WTC11 (cell line): Measurements from ENCODE around the gene NFATC1.

Experiments
- E2F1 ChIP-seq: sonication (generic); formaldehyde crosslinking; IDR thresholded peaks from 2 replicates; pipeline ENCODE4 v1.8.0; 2022; ENCODE audit warnings: mild to moderate bottlenecking, missing genetic modification reagents
- TF ChIP-seq, protein P1 (sequence below): sonication (generic); formaldehyde crosslinking; IDR thresholded peaks from 2 replicates; pipeline ENCODE4 v1.8.1; 2022; ENCODE audit warnings: mild to moderate bottlenecking, missing genetic modification reagents, moderate library complexity, borderline replicate concordance
- TF ChIP-seq, protein P2 (sequence below): fragments of 250-450 bp; sonication (Bioruptor Pico); IDR thresholded peaks from 2 replicates; pipeline ENCODE4 v1.8.0; 2021; ENCODE audit warnings: mild to moderate bottlenecking
- TF ChIP-seq, protein P3 (sequence below): fragments of 200-600 bp; IDR thresholded peaks from 2 replicates; pipeline ENCODE4 v1.8.0; 2022; ENCODE audit warnings: antibody characterized with exemption
- TF ChIP-seq, protein P4 (sequence below): sonication (generic); formaldehyde crosslinking; IDR thresholded peaks from 2 replicates; pipeline ENCODE4 v1.8.0; 2022; ENCODE audit warnings: mild to moderate bottlenecking, missing genetic modification reagents

- TF ChIP-seq, protein P1, sequence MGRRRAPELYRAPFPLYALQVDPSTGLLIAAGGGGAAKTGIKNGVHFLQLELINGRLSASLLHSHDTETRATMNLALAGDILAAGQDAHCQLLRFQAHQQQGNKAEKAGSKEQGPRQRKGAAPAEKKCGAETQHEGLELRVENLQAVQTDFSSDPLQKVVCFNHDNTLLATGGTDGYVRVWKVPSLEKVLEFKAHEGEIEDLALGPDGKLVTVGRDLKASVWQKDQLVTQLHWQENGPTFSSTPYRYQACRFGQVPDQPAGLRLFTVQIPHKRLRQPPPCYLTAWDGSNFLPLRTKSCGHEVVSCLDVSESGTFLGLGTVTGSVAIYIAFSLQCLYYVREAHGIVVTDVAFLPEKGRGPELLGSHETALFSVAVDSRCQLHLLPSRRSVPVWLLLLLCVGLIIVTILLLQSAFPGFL (CRISPR knock-in tag) = no peak
- TF ChIP-seq, protein P2, sequence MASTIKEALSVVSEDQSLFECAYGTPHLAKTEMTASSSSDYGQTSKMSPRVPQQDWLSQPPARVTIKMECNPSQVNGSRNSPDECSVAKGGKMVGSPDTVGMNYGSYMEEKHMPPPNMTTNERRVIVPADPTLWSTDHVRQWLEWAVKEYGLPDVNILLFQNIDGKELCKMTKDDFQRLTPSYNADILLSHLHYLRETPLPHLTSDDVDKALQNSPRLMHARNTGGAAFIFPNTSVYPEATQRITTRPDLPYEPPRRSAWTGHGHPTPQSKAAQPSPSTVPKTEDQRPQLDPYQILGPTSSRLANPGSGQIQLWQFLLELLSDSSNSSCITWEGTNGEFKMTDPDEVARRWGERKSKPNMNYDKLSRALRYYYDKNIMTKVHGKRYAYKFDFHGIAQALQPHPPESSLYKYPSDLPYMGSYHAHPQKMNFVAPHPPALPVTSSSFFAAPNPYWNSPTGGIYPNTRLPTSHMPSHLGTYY (CRISPR knock-in tag) = no peak
- no peak for TF ChIP-seq E2F1
- TF ChIP-seq, protein P3, sequence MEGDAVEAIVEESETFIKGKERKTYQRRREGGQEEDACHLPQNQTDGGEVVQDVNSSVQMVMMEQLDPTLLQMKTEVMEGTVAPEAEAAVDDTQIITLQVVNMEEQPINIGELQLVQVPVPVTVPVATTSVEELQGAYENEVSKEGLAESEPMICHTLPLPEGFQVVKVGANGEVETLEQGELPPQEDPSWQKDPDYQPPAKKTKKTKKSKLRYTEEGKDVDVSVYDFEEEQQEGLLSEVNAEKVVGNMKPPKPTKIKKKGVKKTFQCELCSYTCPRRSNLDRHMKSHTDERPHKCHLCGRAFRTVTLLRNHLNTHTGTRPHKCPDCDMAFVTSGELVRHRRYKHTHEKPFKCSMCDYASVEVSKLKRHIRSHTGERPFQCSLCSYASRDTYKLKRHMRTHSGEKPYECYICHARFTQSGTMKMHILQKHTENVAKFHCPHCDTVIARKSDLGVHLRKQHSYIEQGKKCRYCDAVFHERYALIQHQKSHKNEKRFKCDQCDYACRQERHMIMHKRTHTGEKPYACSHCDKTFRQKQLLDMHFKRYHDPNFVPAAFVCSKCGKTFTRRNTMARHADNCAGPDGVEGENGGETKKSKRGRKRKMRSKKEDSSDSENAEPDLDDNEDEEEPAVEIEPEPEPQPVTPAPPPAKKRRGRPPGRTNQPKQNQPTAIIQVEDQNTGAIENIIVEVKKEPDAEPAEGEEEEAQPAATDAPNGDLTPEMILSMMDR = no peak
- TF ChIP-seq, protein P4, sequence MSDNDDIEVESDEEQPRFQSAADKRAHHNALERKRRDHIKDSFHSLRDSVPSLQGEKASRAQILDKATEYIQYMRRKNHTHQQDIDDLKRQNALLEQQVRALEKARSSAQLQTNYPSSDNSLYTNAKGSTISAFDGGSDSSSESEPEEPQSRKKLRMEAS = no peak
Observed at GRCh38 chr18:79493211-79493800, 97.6 kb downstream of the NFATC1 start.
